Stomach smooth muscle (tissue), 2 donors: ENCODE measurements around the gene ZNF335.

Experiments used
- H3K27ac ChIP-seq: one replicate; pipeline ENCODE4 v1.7.0; 2013; ENCODE audit warnings: mild to moderate bottlenecking, low read length, inconsistent platforms
- H3K27me3 ChIP-seq, 2 donors: one replicate each; pipeline ENCODE4 v1.7.0; 2013; ENCODE audit warnings: low read length in 2 of 2; ENCODE audit not compliant: insufficient read depth in 2 of 2, control insufficient read depth in 1 of 2
- H3K36me3 ChIP-seq, 2 donors: one replicate each; pipeline ENCODE4 v1.7.0; 2013; ENCODE audit warnings: low read length in 2 of 2; ENCODE audit not compliant: control insufficient read depth in 2 of 2, insufficient read depth in 2 of 2
- H3K4me1 ChIP-seq: one replicate; pipeline ENCODE4 v1.7.0; 2013; ENCODE audit warnings: low read length; ENCODE audit not compliant: control insufficient read depth, insufficient read depth
- H3K4me3 ChIP-seq, 2 donors: one replicate each; pipeline ENCODE4 v1.7.0; 2013; ENCODE audit warnings: low read length in 2 of 2
- H3K9ac ChIP-seq, 2 donors: one replicate each; pipeline ENCODE4 v1.7.0; 2013; ENCODE audit warnings: low read length in 2 of 2, mild to moderate bottlenecking in 1 of 2
- H3K9me3 ChIP-seq, 2 donors: one replicate each; pipeline ENCODE4 v1.7.0; 2013; ENCODE audit warnings: low read length in 2 of 2; ENCODE audit not compliant: control insufficient read depth in 2 of 2
- donor health status: healthy.
- donor health status: Pancreatic carcinoma.

The ZNF335 gene

GRCh38 chr20:46011631-46012482, 39.9 kb upstream of the ZNF335 start:
- Histone ChIP-seq H3K4me3 (no peak overlapping the region), H3K9ac (no peak overlapping the region), H3K27me3 (peaks cover 69 to 79% of the 10 kb centered on the region in 2 donors), H3K27ac (no peak overlapping the region), H3K9me3 (no peaks in the 10 kb centered on the region), H3K36me3 (no peaks in the 10 kb centered on the region), H3K4me1 (peaks cover 5% of the 10 kb centered on the region)

- no peaks in the 10 kb centered on the region for H3K9me3 ChIP-seq
- peaks cover 5% of the 10 kb centered on the region for H3K4me1 ChIP-seq
- peak overlapping the region in 1 of 2 donors; percentile 3 for H3K4me3 ChIP-seq
- H3K36me3 ChIP-seq = no peaks in the 10 kb centered on the region
- no peak overlapping the region for H3K27ac ChIP-seq
- peaks cover 64 to 79% of the 10 kb centered on the region in 2 donors for H3K27me3 ChIP-seq
- no peak overlapping the region for H3K9ac ChIP-seq
Measured at GRCh38 chr20:46010491-46011391, 38.7 kb upstream of the ZNF335 start.

- Histone ChIP-seq H3K4me3 (no peak overlapping the region), H3K36me3 (no peaks in the 10 kb centered on the region), H3K27me3 (peaks cover 69 to 79% of the 10 kb centered on the region in 2 donors), H3K4me1 (peaks cover 5% of the 10 kb centered on the region), H3K9me3 (no peaks in the 10 kb centered on the region), H3K27ac (no peak overlapping the region), H3K9ac (no peak overlapping the region)
Measured at GRCh38 chr20:46009816-46010215, 37.8 kb upstream of the ZNF335 start.

- H3K9ac ChIP-seq = no peak overlapping the region
- H3K27ac ChIP-seq = no peak overlapping the region
- no peaks in the 10 kb centered on the region for H3K36me3 ChIP-seq
- no peak overlapping the region for H3K4me3 ChIP-seq
- peaks cover 2% of the 10 kb centered on the region for H3K4me1 ChIP-seq
- peaks cover 53 to 59% of the 10 kb centered on the region in 2 donors for H3K27me3 ChIP-seq
- no peaks in the 10 kb centered on the region for H3K9me3 ChIP-seq
Measured at GRCh38 chr20:46007671-46008070, 35.7 kb upstream of the ZNF335 start.

- H3K9ac ChIP-seq = no peak overlapping the region
- peaks cover 2% of the 10 kb centered on the region for H3K4me1 ChIP-seq
- H3K27me3 ChIP-seq = peaks cover 47 to 52% of the 10 kb centered on the region in 2 donors
- H3K27ac ChIP-seq = no peak overlapping the region
- H3K4me3 ChIP-seq = no peak overlapping the region
- H3K36me3 ChIP-seq = no peaks in the 10 kb centered on the region
- H3K9me3 ChIP-seq = no peaks in the 10 kb centered on the region
Measured at GRCh38 chr20:46006964-46007363, 35.0 kb upstream of the ZNF335 start.

- Histone ChIP-seq H3K27me3 (peaks cover 41 to 44% of the 10 kb centered on the region in 2 donors), H3K36me3 (no peaks in the 10 kb centered on the region), H3K9me3 (no peaks in the 10 kb centered on the region), H3K27ac (no peak overlapping the region), H3K4me3 (no peak overlapping the region), H3K9ac (no peak overlapping the region), H3K4me1 (peaks cover 2% of the 10 kb centered on the region)
Measured at GRCh38 chr20:46006022-46006705, 34.2 kb upstream of the ZNF335 start.

GRCh38 chr20:46004889-46005473, 33.0 kb upstream of the ZNF335 start:
- Histone ChIP-seq H3K36me3 (no peaks in the 10 kb centered on the region), H3K9ac (no peak overlapping the region), H3K9me3 (no peaks in the 10 kb centered on the region), H3K4me3 (no peak overlapping the region), H3K4me1 (peaks cover 2% of the 10 kb centered on the region), H3K27me3 (peaks cover 33 to 34% of the 10 kb centered on the region in 2 donors), H3K27ac (no peak overlapping the region)

GRCh38 chr20:46004187-46004586, 32.2 kb upstream of the ZNF335 start:
- Histone ChIP-seq H3K27ac (no peak overlapping the region), H3K4me3 (no peak overlapping the region), H3K27me3 (peaks cover 28 to 31% of the 10 kb centered on the region in 2 donors), H3K4me1 (peaks cover 2% of the 10 kb centered on the region), H3K36me3 (no peaks in the 10 kb centered on the region), H3K9me3 (no peaks in the 10 kb centered on the region), H3K9ac (no peak overlapping the region)

GRCh38 chr20:46002008-46002407, 30.0 kb upstream of the ZNF335 start:
- H3K27me3 ChIP-seq = peaks cover 29 to 30% of the 10 kb centered on the region in 2 donors
- no peaks in the 10 kb centered on the region for H3K9me3 ChIP-seq
- H3K4me1 ChIP-seq = no peaks in the 10 kb centered on the region

GRCh38 chr20:46001498-46001897, 29.5 kb upstream of the ZNF335 start:
- Histone ChIP-seq H3K9ac (no peak overlapping the region), H3K9me3 (no peaks in the 10 kb centered on the region), H3K4me1 (no peaks in the 10 kb centered on the region), H3K36me3 (no peaks in the 10 kb centered on the region), H3K27me3 (peaks cover 31 to 35% of the 10 kb centered on the region in 2 donors), H3K4me3 (no peak overlapping the region), H3K27ac (no peak overlapping the region)

More at GRCh38 chr20:46002008-46002407, 30.0 kb upstream of the ZNF335 start:
- H3K4me3 ChIP-seq = no peak overlapping the region
- H3K27ac ChIP-seq = no peak overlapping the region
- no peaks in the 10 kb centered on the region for H3K36me3 ChIP-seq
- no peak overlapping the region for H3K9ac ChIP-seq
